ENCODE measurements around the gene BAIAP2L1. TPM values are rescaled to one million over a fixed set of nuclear protein-coding genes. Genes with fewer than 3 reads are reported as not detected.

Gene BAIAP2L1
- total and polyA plus RNA-seq, 9 of the 15 experiments (the other 6 are each of a cell fraction or from before 2014, with no cell fraction given) = 4.2 to 29.8 (median 15.5) TPM

DNA sequence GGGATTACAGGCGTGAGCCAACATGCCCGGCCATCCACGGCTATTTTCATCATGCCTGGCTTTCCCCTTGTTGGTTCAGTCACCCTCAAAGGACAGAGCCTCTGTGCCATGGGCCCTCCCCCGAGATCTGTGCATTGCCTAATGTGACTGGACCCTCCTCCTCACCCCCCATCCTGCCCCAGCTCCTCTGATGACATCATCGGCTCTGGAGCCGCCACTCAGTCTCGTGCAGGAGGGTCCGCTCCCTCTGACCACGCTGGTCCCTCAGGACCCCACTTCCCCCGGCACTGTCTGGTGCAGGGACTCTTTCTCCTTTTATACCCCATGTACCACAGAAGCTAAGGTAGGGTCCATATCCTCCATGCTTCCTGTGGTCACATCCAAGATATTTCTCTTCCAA, 33.2 kb upstream of the BAIAP2L1 start:
- in situ Hi-C loops (cut with MboI) (loop anchor here (5.0 kb wide), 2 partner anchors 313 to 408 kb away; no protein-coding TSS in a partner anchor), intact Hi-C loops (cut with micrococcal nuclease) (loop anchor here (5.0 kb wide), 1 partner anchor 298 kb away; no protein-coding TSS in a partner anchor)
- Histone ChIP-seq H3K79me2 (ENCODE audit: control insufficient read depth, insufficient read depth, low read length) (no peaks in the 10 kb centered on the region), H3K27me3 (ENCODE audit: control insufficient read depth in 2 of 2, insufficient read depth in 2 of 2, low read length in 2 of 2) (peaks cover 3 to 36% of the 10 kb centered on the region in 2 experiments; a peak in 3 of 5 replicates), H4K20me1 (replicated peaks; ENCODE audit: control insufficient read depth, insufficient read depth, low read length) (no peaks in the 10 kb centered on the region), H3K9me3 (replicated peaks; ENCODE audit: control insufficient read depth, insufficient read depth, low read depth, low read length) (no peaks in the 10 kb centered on the region), H3K9ac (ENCODE audit: insufficient read depth in 1 of 2, low read depth in 2 of 2, low read length in 2 of 2) (no peak overlapping the region), H3K27ac (ENCODE audit: extremely low read depth, low read depth, low read length) (no peak overlapping the region), H3K36me3 (ENCODE audit: control insufficient read depth, insufficient read depth, low read length) (no peaks in the 10 kb centered on the region), H3K4me2 (ENCODE audit: insufficient read depth, low read length) (no peak overlapping the region), H3K9me1 (ENCODE audit: control insufficient read depth, insufficient read depth, low read length) (no peaks in the 10 kb centered on the region), H2AFZ (ENCODE audit: low read depth, low read length) (no peak overlapping the region), H3K4me3 (no peak overlapping the region), H3K4me1 (replicated peaks in 1 of 2; ENCODE audit: control insufficient read depth in 2 of 2, insufficient read depth in 2 of 2, low read length in 2 of 2) (no peaks in the 10 kb centered on the region; a peak in 1 of 5 replicates)
- ATAC-seq (no peak), DNase-seq (ENCODE audit: extremely low read depth in 1 of 4, low spot score in 3 of 4) (no peak), FAIRE-seq (no peak)
- ChIA-PET POLR2A (no interaction called here), CTCF (ENCODE audit: low intra/inter-chr PET ratio) (interaction anchor here (0.6 to 1.6 kb wide), 7 partner anchors 105 to 444 kb away, joined by 3 to 37 read pairs (median 4); partner anchors contain the start of genes NPTX2 and TRRAP)
- 4% methylated on average over 10 of the region's 10 CpGs for WGBS (ENCODE audit: insufficient coverage, low coverage, missing lambda C conversion rate)
- TF ChIP-seq, protein P1, sequence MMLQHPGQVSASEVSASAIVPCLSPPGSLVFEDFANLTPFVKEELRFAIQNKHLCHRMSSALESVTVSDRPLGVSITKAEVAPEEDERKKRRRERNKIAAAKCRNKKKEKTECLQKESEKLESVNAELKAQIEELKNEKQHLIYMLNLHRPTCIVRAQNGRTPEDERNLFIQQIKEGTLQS (IDR thresholded peaks at IDR 0.05) = peak; percentile 47
- TF ChIP-seq, protein P1 (CRISPR knock-in tag; conservative IDR thresholded peaks at IDR 0.05) = no peak
- TF ChIP-seq ADNP (tag; IDR thresholded peaks at IDR 0.05) = no peak
- no TSS peak for BruUV-seq (replicated peaks)

- Histone ChIP-seq H4K20me1 (replicated peaks; ENCODE audit: control insufficient read depth, insufficient read depth, low read length) (no peaks in the 10 kb centered on the region), H3K9ac (ENCODE audit: insufficient read depth in 1 of 2, low read depth in 2 of 2, low read length in 2 of 2) (no peak overlapping the region), H3K4me1 (replicated peaks in 1 of 2; ENCODE audit: control insufficient read depth in 2 of 2, insufficient read depth in 2 of 2, low read length in 2 of 2) (no peaks in the 10 kb centered on the region; a peak in 1 of 5 replicates), H3K79me2 (ENCODE audit: control insufficient read depth, insufficient read depth, low read length) (no peaks in the 10 kb centered on the region), H3K4me2 (ENCODE audit: insufficient read depth, low read length) (no peak overlapping the region), H2AFZ (ENCODE audit: low read depth, low read length) (no peak overlapping the region), H3K27ac (ENCODE audit: extremely low read depth, low read depth, low read length) (no peak overlapping the region), H3K36me3 (ENCODE audit: control insufficient read depth, insufficient read depth, low read length) (no peaks in the 10 kb centered on the region), H3K9me1 (ENCODE audit: control insufficient read depth, insufficient read depth, low read length) (no peaks in the 10 kb centered on the region), H3K4me3 (no peak overlapping the region), H3K9me3 (replicated peaks; ENCODE audit: control insufficient read depth, insufficient read depth, low read depth, low read length) (no peaks in the 10 kb centered on the region), H3K27me3 (ENCODE audit: control insufficient read depth in 2 of 2, insufficient read depth in 2 of 2, low read length in 2 of 2) (peaks cover 0 to 25% of the 10 kb centered on the region in 2 experiments; a peak in 3 of 5 replicates)
- in situ Hi-C loops (cut with MboI) (loop anchor here (5.0 kb wide), 2 partner anchors 318 to 413 kb away; no protein-coding TSS in a partner anchor), intact Hi-C loops (cut with micrococcal nuclease) (loop anchor here (5.0 kb wide), 1 partner anchor 303 kb away; no protein-coding TSS in a partner anchor)
- ATAC-seq (no peak), DNase-seq (ENCODE audit: extremely low read depth in 1 of 4, low spot score in 3 of 4) (no peak), FAIRE-seq (no peak)
- ChIA-PET POLR2A (interaction anchor here (0.6 kb wide), 2 partner anchors 145 to 173 kb away, joined by 3 read pairs; no protein-coding TSS in a partner anchor), CTCF (ENCODE audit: low intra/inter-chr PET ratio) (no interaction called here)
- WGBS (ENCODE audit: insufficient coverage, low coverage, missing lambda C conversion rate) = 13% methylated on average over 10 of the region's 13 CpGs
- no TSS peak for BruUV-seq (replicated peaks)
- TF ChIP-seq TCF7 (IDR thresholded peaks at IDR 0.05; ENCODE audit: borderline replicate concordance) (no peak), ZNF12 (CRISPR knock-in tag; IDR thresholded peaks at IDR 0.05) (no peak), CEBPB (tag; IDR thresholded peaks at IDR 0.05) (no peak), ESRRB (CRISPR knock-in tag; IDR thresholded peaks at IDR 0.05; ENCODE audit: borderline replicate concordance) (no peak), FOXJ3 (CRISPR knock-in tag; IDR thresholded peaks at IDR 0.05) (no peak), L3MBTL2 (IDR thresholded peaks at IDR 0.05) (0 out of 2 replicates have a peak, but pooled peaks have one; percentile 17), TFE3 (CRISPR knock-in tag; IDR thresholded peaks at IDR 0.05) (peak; percentile 54)
- TF ChIP-seq, protein P2, sequence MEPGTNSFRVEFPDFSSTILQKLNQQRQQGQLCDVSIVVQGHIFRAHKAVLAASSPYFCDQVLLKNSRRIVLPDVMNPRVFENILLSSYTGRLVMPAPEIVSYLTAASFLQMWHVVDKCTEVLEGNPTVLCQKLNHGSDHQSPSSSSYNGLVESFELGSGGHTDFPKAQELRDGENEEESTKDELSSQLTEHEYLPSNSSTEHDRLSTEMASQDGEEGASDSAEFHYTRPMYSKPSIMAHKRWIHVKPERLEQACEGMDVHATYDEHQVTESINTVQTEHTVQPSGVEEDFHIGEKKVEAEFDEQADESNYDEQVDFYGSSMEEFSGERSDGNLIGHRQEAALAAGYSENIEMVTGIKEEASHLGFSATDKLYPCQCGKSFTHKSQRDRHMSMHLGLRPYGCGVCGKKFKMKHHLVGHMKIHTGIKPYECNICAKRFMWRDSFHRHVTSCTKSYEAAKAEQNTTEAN (CRISPR knock-in tag; IDR thresholded peaks at IDR 0.05) = no peak
These were observed 28.9 kb upstream of the BAIAP2L1 start for GRCh38 chr7:98429799-98430198.
